Fibroblast of the aortic adventitia (primary cell): Measurements from ENCODE around the gene SPDEF. TPM values are rescaled to one million over a fixed set of nuclear protein-coding genes. Genes with fewer than 3 reads are reported as not detected.

ENCODE experiments used
- DNase-seq: peaks from one replicate; pipeline ENCODE4 v3.0.0-alpha.2; 2010; ENCODE audit warnings: low read depth
- H3K4me3 ChIP-seq: 2 replicates; pipeline ENCODE4 v1.5.1; 2011; ENCODE audit warnings: low read depth, mild to moderate bottlenecking, control low read depth, low read length, moderate library complexity
- total RNA-seq: library from RNA; depleted of rRNA; stranded (reverse); fragments of >200 nt; gene quantifications from 2 replicates; pipeline ENCODE4 v1.2.3, GENCODE V29; 2012; ENCODE audit warnings: low replicate concordance
- TF ChIP-seq, protein P1 (sequence below): IDR thresholded peaks from 2 replicates; pipeline ENCODE4 v1.5.1; 2011; ENCODE audit warnings: mild to moderate bottlenecking, low read length, control low read depth, inconsistent platforms; ENCODE audit not compliant: insufficient read depth

The SPDEF gene
- total RNA-seq, 1 donor = not detected

GRCh38 chr6:34559651-34560365, 3.7 kb upstream of the SPDEF start:
- TF ChIP-seq, protein P1, sequence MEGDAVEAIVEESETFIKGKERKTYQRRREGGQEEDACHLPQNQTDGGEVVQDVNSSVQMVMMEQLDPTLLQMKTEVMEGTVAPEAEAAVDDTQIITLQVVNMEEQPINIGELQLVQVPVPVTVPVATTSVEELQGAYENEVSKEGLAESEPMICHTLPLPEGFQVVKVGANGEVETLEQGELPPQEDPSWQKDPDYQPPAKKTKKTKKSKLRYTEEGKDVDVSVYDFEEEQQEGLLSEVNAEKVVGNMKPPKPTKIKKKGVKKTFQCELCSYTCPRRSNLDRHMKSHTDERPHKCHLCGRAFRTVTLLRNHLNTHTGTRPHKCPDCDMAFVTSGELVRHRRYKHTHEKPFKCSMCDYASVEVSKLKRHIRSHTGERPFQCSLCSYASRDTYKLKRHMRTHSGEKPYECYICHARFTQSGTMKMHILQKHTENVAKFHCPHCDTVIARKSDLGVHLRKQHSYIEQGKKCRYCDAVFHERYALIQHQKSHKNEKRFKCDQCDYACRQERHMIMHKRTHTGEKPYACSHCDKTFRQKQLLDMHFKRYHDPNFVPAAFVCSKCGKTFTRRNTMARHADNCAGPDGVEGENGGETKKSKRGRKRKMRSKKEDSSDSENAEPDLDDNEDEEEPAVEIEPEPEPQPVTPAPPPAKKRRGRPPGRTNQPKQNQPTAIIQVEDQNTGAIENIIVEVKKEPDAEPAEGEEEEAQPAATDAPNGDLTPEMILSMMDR = no peak
- H3K4me3 ChIP-seq = no peak overlapping the region
- DNase-seq = no peak

DNA sequence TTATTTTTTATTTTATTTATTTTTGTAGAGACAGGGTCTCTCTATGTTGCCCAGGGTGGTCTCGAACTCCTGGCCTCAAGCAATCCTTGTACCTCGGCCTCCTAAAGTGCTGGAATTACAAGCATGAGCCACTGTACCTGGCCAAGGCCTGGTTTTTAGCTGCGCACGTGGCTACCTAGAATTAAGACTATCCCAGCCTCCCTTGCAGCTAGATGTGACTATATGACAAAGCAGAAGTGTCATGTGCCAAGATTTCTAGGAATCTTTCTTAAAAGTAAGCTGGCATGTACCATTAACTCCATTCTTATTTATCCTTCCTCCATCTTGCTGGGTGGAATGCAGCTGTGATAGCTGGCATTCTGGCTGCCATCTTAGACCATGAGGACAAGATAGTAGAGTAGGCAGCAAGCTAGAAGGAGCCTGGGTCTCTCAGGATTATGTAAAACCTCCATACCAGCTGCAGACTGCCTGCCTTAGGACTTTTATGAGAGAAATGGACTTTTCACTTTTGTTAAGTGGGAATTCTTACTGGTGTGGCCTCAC, 2.1 kb upstream of the SPDEF start:
- TF ChIP-seq, protein P1 = no peak
- no peak for DNase-seq
- H3K4me3 ChIP-seq = no peak overlapping the region

DNA sequence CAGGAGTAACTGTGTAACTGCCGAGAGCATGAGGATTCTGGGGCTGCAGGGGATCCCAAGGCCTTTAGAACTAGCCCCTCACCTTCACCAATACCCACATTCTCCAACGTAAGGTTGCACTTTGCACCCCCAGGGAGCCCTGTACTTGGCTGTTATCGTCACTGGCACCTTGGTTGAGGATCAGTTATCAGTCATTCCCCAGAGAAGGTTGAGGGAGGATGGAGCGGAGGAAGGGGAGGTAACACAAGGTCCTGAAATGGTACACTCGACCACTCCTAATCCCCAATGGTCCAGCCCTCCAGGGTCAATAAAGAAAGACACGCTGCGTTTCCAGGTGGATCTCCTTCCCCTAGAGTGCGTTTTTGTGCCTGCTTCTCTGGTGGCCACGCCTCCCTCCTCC, 1.1 kb upstream of the SPDEF start:
- no peak overlapping the region for H3K4me3 ChIP-seq
- DNase-seq = no peak
- TF ChIP-seq, protein P1 = no peak

DNA sequence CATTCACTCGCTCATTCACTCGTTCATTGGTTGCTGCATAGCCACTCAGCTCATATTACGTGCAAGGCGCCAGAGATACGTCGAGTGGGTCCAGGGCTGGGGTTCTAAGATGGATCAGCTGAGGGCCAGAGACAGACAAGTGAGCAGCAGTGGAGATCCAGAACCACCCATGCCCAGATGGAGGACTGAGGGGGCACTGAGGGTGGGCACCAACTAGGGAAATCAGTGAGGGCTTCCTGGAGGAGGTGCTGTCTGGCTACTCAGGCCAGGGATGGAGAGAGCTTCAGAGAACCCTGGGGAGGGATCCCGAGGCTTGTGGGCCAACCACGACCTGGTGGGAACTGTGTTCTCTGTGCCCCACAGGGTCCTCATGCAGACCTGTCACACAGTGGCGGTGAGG, 364 bp upstream of the SPDEF start:
- no peak overlapping the region for H3K4me3 ChIP-seq
- TF ChIP-seq, protein P1 = no peak
- DNase-seq = no peak

GRCh38 chr6:34555328-34555727, 801 bp downstream of the SPDEF start:
- no peak overlapping the region for H3K4me3 ChIP-seq
- TF ChIP-seq, protein P1 = no peak
- DNase-seq = no peak

- TF ChIP-seq, protein P1 = no peak
- DNase-seq = no peak
- no peak overlapping the region for H3K4me3 ChIP-seq
Measured at GRCh38 chr6:34555007-34555322, 1.2 kb downstream of the SPDEF start.
